Keratinocyte (primary cell): Measurements from ENCODE around the gene TMEM135. TPM values are rescaled to one million over a fixed set of nuclear protein-coding genes. Genes with fewer than 3 reads are reported as not detected.

Experiments used
- DNase-seq: peaks from one replicate; pipeline ENCODE4 v3.0.0-alpha.2; 2011; ENCODE audit warnings: low read depth, missing footprints, low spot score
- FAIRE-seq: peaks from 2 replicates; lab custom pipeline; 2011; peaks lifted over from hg19 to GRCh38; lab: Jason Lieb, UNC
- H2AFZ ChIP-seq: 2 replicates; pipeline ENCODE4 v1.6.0; 2012; ENCODE audit warnings: low read length, control low read depth, inconsistent platforms; ENCODE audit not compliant: control insufficient read depth
- H3K27ac ChIP-seq: 2 replicates; pipeline ENCODE4 v1.5.1; 2011; ENCODE audit warnings: low read length; ENCODE audit not compliant: control insufficient read depth, insufficient read depth
- H3K27me3 ChIP-seq: 3 replicates; pipeline ENCODE4 v1.6.0; 2011; ENCODE audit warnings: low read length; ENCODE audit not compliant: control insufficient read depth, insufficient read depth; ENCODE audit errors: extremely low read depth
- H3K36me3 ChIP-seq, 2 experiments: 2 replicates in 1 of 2; 3 replicates in 1 of 2; pipeline ENCODE4 v1.5.1; 2011; ENCODE audit warnings: low read length in 2 of 2, mild to moderate bottlenecking in 1 of 2; ENCODE audit not compliant: control insufficient read depth in 2 of 2, insufficient read depth in 2 of 2; ENCODE audit errors: extremely low read depth in 1 of 2
- H3K4me1 ChIP-seq: 3 replicates; pipeline ENCODE4 v1.5.1; 2011; ENCODE audit warnings: low read length; ENCODE audit not compliant: control insufficient read depth, insufficient read depth; ENCODE audit errors: extremely low read depth
- H3K4me2 ChIP-seq: 3 replicates; pipeline ENCODE4 v1.6.0; 2011; ENCODE audit warnings: low read depth, low read length; ENCODE audit not compliant: control insufficient read depth, insufficient read depth; ENCODE audit errors: extremely low read depth
- H3K4me3 ChIP-seq, 3 experiments: fragments of 200-600 bp in 1 of 3; sonication (generic) in 1 of 3; 2 replicates in 2 of 3; 3 replicates in 1 of 3; pipeline ENCODE4 v1.5.1; 2011 to 2016; ENCODE audit warnings: low read length in 3 of 3, mild to moderate bottlenecking in 3 of 3, control low read depth in 2 of 3, inconsistent platforms in 1 of 3, low read depth in 1 of 3, mixed read lengths in 1 of 3, mixed run types in 1 of 3, moderate library complexity in 1 of 3; ENCODE audit not compliant: control insufficient read depth in 2 of 3, insufficient read depth in 2 of 3; ENCODE audit errors: extremely low read depth in 1 of 3
- H3K79me2 ChIP-seq: 2 replicates; pipeline ENCODE4 v1.6.0; 2012; ENCODE audit warnings: low read length; ENCODE audit not compliant: control insufficient read depth, insufficient read depth
- H3K9ac ChIP-seq: 3 replicates; pipeline ENCODE4 v1.6.0; 2011; ENCODE audit warnings: low read length; ENCODE audit not compliant: control insufficient read depth, insufficient read depth; ENCODE audit errors: extremely low read depth
- H3K9me1 ChIP-seq: 3 replicates; pipeline ENCODE4 v1.6.0; 2011; ENCODE audit warnings: low read length; ENCODE audit not compliant: control insufficient read depth, insufficient read depth; ENCODE audit errors: extremely low read depth
- H3K9me3 ChIP-seq: 2 replicates; pipeline ENCODE4 v1.5.1; 2012; ENCODE audit warnings: low read depth, low read length; ENCODE audit not compliant: control insufficient read depth
- H4K20me1 ChIP-seq: 3 replicates; pipeline ENCODE4 v1.6.0; 2011; ENCODE audit warnings: low read length; ENCODE audit not compliant: control insufficient read depth, insufficient read depth; ENCODE audit errors: extremely low read depth
- EZH2 ChIP-seq: IDR thresholded peaks from one replicate; pipeline ENCODE4 v1.6.1; 2012; ENCODE audit warnings: inconsistent platforms, mild to moderate bottlenecking, low read length, moderate library complexity
- dilution Hi-C: fragments of 300-500 bp; cut with MboI; formaldehyde crosslinking; loops from one replicate; pipeline ENCODE4 v1.7.0; 2020; ENCODE audit warnings: low sequenced_read_pairs; ENCODE audit not compliant: extremely low pct_ligation_motif_present
- polyA plus RNA-seq, 5 experiments: library from polyadenylated mRNA; depleted of rRNA in 3 of 5; stranded (reverse) in 3 of 5; stranded (forward) in 1 of 5; unstranded in 1 of 5; fragments of >200 nt; gene quantifications; 1 replicate in 1 of 5; 2 replicates in 3 of 5; 3 replicates in 1 of 5; pipeline versions ENCODE4 v1.2.1 to v1.2.3, GENCODE V29; 2011 to 2012; ENCODE audit warnings: missing spikeins in 2 of 5, low read depth in 1 of 5, low replicate concordance in 1 of 5
- TF ChIP-seq, protein P1 (sequence below), 3 experiments: IDR thresholded peaks in 1 of 3; conservative IDR thresholded peaks in 1 of 3; optimal IDR thresholded peaks in 1 of 3; 2 replicates in 2 of 3; 3 replicates in 1 of 3; pipeline versions ENCODE3 to v1.5.1; 2011; ENCODE audit warnings: low read length in 3 of 3, mild to moderate bottlenecking in 3 of 3, moderate library complexity in 2 of 3, control low read depth in 1 of 3, inconsistent platforms in 1 of 3; ENCODE audit not compliant: insufficient read depth in 2 of 3; ENCODE audit errors: extremely low read depth in 1 of 3

Gene TMEM135
- polyA plus RNA-seq, 1 donor (not counting 4 experiments of a cell fraction or from before 2014, with no cell fraction given): 15.0 TPM

DNA sequence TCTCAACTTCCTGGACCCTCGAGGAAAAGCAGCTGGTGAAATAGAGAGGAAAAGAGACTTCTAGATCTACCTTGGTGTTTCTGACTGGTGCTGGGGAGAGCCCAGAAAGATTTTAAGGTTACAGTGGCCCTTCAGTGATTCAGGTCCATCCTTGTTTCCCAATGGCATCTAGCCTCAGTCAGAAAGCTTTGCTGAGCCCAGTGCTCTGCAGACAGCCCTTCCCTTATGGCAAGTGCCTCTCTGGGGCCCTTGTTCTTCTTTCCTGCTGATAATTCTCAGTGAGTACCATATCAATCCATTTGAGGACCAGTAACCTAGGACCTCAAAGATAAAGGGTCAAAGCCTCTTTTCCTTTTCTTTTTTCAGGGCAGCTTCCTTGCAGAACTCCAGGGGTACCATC is 25.1 kb upstream of the TMEM135 start:
- Histone ChIP-seq H3K36me3 (no peaks in the 10 kb centered on the region), H3K9me3 (no peaks in the 10 kb centered on the region), H3K4me1 (no peaks in the 10 kb centered on the region), H3K27me3 (no peaks in the 10 kb centered on the region), H3K9me1 (no peaks in the 10 kb centered on the region), H3K9ac (no peak overlapping the region), H3K4me2 (no peak overlapping the region), H3K4me3 (no peak overlapping the region), H4K20me1 (no peaks in the 10 kb centered on the region), H3K27ac (no peak overlapping the region), H2AFZ (no peak overlapping the region), H3K79me2 (no peaks in the 10 kb centered on the region)
- DNase-seq: no peak
- dilution Hi-C loops: no loop called here
- TF ChIP-seq, protein P1, sequence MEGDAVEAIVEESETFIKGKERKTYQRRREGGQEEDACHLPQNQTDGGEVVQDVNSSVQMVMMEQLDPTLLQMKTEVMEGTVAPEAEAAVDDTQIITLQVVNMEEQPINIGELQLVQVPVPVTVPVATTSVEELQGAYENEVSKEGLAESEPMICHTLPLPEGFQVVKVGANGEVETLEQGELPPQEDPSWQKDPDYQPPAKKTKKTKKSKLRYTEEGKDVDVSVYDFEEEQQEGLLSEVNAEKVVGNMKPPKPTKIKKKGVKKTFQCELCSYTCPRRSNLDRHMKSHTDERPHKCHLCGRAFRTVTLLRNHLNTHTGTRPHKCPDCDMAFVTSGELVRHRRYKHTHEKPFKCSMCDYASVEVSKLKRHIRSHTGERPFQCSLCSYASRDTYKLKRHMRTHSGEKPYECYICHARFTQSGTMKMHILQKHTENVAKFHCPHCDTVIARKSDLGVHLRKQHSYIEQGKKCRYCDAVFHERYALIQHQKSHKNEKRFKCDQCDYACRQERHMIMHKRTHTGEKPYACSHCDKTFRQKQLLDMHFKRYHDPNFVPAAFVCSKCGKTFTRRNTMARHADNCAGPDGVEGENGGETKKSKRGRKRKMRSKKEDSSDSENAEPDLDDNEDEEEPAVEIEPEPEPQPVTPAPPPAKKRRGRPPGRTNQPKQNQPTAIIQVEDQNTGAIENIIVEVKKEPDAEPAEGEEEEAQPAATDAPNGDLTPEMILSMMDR (optimal IDR thresholded peaks at IDR 0.05 in 1 of 3, IDR thresholded peaks at IDR 0.05 in 1 of 3, conservative IDR thresholded peaks at IDR 0.05 in 1 of 3; ENCODE audit: extremely low read depth in 1 of 3, insufficient read depth in 2 of 3, low read length in 3 of 3): no peak
- no peak for TF ChIP-seq EZH2
- no peak for FAIRE-seq

DNA sequence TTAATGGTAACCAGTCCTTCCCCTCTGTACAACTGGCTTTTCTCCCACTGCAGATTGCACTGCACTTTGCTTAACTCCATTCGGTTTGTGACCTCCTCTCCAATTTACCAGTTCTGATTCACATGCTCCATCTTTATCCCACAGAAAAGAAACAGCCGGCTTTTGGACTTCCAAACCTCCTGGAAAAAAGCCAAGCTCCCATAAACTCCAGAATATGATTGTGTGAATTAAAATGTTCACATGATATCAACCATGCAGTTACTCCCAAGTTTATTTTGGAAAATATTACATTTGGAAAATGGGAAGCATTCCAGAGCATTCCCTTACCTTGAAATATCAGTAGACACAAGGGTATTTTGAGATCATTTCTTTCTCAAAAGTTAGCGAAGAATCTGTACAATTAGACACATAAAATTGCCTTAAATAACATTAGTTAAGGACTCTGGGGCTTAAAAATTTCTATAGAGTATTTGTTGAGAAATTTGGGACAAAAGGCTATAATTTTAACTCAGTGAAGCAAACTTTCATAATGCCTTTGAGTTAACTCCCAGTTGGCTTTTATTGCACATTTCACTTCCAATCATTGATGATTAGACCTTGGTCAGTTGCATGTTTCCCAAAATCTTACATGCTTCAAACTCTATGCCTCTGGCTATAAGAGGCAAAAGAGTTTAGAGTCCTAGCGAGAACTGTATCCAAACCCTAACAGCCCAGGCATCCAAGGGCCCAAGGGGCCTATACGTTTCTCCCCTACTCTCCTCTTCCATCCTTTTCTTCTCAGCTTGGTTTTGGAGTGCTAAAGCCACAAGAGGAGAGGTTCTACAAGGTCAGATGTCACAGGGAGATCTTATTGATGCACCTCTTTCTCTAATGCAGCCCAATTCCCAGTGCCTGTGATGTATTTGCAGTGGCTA is 23.6 kb upstream of the TMEM135 start:
- dilution Hi-C loops: no loop called here
- Histone ChIP-seq H3K4me2 (no peak overlapping the region), H3K4me3 (no peak overlapping the region), H3K9ac (no peak overlapping the region), H3K27me3 (no peaks in the 10 kb centered on the region), H3K4me1 (no peaks in the 10 kb centered on the region), H3K9me1 (no peaks in the 10 kb centered on the region), H4K20me1 (no peaks in the 10 kb centered on the region), H2AFZ (no peak overlapping the region), H3K9me3 (no peaks in the 10 kb centered on the region), H3K79me2 (no peaks in the 10 kb centered on the region), H3K27ac (no peak overlapping the region), H3K36me3 (no peaks in the 10 kb centered on the region)
- no peak for TF ChIP-seq EZH2
- TF ChIP-seq, protein P1 (optimal IDR thresholded peaks at IDR 0.05 in 1 of 3, IDR thresholded peaks at IDR 0.05 in 1 of 3, conservative IDR thresholded peaks at IDR 0.05 in 1 of 3; ENCODE audit: extremely low read depth in 1 of 3, insufficient read depth in 2 of 3, low read length in 3 of 3): no peak
- no peak for DNase-seq
- no peak for FAIRE-seq
